GM19193 (cell line): Measurements from ENCODE around the gene FAM193A.

Experiments used
- POLR2A ChIP-seq: IDR thresholded peaks from 4 replicates; pipeline ENCODE4 v1.6.1; 2011; ENCODE audit not compliant: insufficient read depth, insufficient read length; ENCODE audit errors: extremely low read depth

Gene FAM193A

DNA sequence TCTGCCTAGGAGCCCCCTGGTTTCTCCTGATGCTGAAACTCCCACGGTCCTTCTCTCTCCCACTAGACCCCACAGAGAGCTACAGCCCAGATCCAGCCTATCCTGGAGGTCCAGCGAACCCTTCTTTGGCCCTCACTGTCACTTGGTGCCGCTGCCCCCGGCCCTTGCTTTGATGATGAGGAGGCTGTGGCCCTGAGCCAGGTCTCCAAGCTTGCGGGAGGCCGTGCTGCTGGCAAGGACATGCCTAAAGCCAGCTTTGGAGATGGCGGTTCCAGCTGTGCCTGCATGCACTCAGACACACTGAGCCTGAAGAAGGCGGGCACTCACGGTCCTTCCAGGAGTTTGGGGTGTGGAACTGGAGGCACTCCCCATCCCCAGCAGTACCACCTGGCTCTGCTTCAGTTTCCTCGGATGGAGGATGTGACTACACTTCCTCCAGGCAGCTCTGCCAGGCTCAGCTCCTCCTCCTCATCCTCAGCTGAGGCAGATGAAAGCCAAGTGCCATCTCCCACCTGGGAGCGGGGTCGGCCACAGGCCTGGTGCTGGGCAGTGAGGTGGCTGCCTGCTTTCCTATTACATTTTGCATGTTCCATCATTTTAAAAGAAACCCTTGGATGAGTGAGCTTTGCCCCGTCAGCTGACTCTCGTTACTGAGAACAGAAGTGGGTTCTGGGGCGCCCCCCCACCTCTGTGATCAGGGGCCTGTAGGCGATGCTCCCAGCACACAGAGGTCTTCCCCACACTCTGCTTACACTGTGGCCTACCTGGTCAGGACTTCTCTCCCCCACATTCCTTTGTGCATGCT, 210.6 kb downstream of the FAM193A start:
- TF ChIP-seq POLR2A = no peak

GRCh38 chr4:2750719-2751605, 214.5 kb downstream of the FAM193A start:
- TF ChIP-seq POLR2A = no peak

DNA sequence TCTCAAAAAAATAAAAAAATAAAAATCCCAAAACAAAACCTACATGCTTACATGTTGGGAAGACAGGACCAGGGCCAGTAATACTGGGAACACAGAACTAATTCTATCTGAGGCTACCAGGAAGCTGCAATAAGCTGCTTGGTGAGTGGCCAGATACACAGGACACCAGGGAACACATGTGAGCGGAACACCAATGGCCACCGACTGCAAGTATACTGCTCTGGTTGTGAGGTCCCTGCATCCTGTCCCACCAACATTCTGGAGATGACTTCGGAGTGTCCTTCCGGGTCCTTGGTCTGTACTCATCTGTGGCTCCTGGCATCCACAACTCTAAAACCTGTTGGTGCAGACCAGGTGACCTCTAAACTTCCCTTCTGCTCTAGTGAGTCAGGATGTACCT, 217.0 kb downstream of the FAM193A start:
- no peak for TF ChIP-seq POLR2A

GRCh38 chr4:2754848-2755819, 218.7 kb downstream of the FAM193A start:
- TF ChIP-seq POLR2A = no peak

DNA sequence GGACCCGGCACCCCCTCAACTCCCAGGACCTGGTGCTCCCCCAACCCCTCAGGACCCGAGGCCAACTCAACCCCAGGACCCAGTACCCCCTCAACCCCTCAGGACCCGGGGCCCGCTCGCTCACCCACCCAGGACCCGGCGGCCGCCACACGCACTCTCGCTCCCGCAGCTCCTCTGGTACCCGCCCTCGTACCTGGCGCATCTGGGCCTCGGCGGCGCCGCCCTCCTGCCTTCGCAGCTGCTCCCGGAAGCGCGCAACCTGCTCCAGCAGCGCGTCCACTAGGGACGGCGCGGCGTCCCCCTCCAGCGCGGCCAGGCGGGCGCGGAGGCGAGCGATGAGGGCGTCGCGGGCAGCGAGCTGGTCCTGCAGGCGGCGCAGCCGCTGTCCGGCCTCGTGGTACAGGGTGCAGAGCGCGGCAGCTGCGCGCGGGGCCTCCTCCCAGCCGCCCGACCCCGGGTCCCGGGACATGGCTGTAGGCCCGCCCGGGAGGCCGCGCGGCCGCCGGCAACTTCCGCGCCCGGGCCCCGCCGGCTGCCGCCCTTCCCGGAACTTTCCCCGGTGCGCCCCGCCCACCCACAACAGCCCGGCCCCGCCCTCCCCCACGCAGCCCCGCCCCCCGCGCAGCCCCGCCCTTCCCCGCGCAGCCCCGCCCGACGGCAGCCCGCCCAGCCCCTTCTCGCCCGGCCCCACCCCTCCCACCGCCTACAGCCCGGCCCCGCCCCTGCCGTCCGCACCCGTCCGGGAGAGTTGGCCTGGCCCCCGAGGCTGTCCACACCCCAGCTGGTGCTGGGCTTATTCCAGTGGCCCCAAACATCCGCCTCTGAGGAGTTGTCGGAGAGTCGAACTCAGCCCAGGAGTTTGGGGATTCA, 219.6 kb downstream of the FAM193A start, which contains the start of gene TNIP2:
Gene TNIP2 (minus strand): TSS at position 516 of the 870 bp plus-strand sequence. CDS start 47 bp downstream, at position 469.
- peak; percentile 85 for TF ChIP-seq POLR2A

- no peak for TF ChIP-seq POLR2A
Measured at GRCh38 chr4:2756691-2757350, 220.4 kb downstream of the FAM193A start.

DNA sequence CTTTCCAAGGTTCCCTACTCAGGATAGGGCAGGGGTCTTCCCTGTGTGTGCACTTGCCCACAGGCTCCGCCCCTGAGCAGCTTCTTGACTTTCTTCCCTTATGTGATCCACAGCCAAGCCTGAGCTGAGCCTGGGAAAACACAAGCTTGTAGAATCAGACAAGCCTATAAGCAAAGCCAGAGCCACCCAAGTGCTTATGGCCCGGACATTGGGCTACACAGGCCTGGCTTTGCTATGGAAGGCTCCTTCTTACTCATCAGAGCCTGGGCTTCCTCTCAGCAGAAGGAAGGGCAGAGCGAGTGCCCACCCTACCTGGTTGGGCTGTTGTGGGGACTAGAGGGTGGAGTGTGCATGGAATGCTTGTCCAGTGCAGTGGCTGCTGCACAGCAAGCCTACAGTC, 221.0 kb downstream of the FAM193A start:
- no peak for TF ChIP-seq POLR2A

GRCh38 chr4:2761035-2761923, 224.8 kb downstream of the FAM193A start:
- TF ChIP-seq POLR2A = no peak

GRCh38 chr4:2762048-2762447, 225.6 kb downstream of the FAM193A start:
- no peak for TF ChIP-seq POLR2A

DNA sequence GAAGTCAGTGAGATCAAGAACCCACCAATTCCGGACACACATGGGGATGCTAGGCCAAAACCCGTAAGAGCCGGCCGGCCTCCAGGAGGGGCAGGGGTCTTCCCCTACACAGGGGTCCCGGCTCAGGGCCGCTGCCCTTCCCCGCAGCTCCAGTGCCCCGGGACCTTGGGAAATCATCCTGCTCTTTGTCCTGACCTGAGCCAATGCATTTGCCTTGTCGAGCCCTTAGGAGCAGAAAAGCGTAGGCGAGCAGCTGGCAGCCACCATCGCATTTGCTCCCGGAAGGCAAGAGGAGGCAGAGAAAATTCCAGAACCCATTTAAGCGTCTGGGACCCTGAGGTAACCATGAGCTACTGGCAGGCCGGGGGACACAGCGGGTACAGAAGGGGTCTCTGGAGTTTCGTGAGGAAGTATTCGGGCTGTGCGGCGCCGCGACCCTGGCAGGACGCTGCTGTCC, 227.1 kb downstream of the FAM193A start:
- no peak for TF ChIP-seq POLR2A

DNA sequence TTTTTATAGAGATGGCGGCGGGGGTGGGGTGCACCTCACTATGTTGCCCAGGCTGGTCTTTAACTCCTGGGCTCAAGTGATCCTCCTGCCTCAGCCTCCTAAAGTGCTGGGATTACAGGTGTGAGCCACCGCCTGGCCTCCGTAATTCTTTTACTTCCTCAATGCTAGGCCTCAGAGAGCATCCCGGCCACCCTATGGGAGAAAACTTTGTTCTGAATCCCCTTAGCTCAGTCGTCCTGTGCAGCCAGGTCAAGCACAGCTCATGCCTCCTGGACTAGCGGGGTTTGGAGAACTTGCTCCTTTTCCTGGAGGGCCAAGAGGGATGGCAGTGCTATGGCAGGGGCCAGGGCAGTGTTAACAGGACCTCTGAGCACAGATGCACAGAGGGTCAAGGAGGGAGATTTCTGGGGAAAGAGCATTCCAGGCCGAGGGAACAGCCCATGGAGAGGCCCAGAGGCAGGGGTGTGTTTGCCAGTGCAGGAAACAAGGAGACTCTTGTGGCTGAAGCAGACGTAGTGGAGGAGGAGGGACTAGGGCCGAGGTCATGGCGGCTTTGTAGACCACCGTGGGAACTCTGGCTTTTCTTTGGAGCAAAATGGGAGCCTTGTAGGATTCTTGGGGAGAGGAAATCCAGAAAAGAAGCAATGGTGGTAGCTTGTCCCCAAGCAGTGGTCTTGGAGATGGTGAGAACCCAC, 229.5 kb downstream of the FAM193A start:
- TF ChIP-seq POLR2A = no peak

- no peak for TF ChIP-seq POLR2A
Measured at GRCh38 chr4:2767046-2767704, 230.7 kb downstream of the FAM193A start.

- no peak for TF ChIP-seq POLR2A
Measured at GRCh38 chr4:2767705-2768074, 231.2 kb downstream of the FAM193A start.
